Measurements from ENCODE around the gene AK9.

- no peak for TF ChIP-seq POLR2AphosphoS5 (IDR thresholded peaks at IDR 0.05; ENCODE audit: low read depth, low read length)
- no peak for TF ChIP-seq SIN3A (IDR thresholded peaks at IDR 0.05; ENCODE audit: borderline replicate concordance, insufficient read depth, low read length)
Observed at GRCh38 chr6:109488001-109488400, 203.0 kb downstream of the AK9 start.
